ENCODE measurements around the gene EVC. TPM values are rescaled to one million over a fixed set of nuclear protein-coding genes. Genes with fewer than 3 reads are reported as not detected.

Gene EVC
- total and polyA plus RNA-seq, 2 of the 4 experiments (the other 2 are of a cell fraction), result 16.8 to 18.9 TPM

GRCh38 chr4:5816851-5817375, 105.9 kb downstream of the EVC start:
- peaks cover 26% of the 10 kb centered on the region for H4K20me1 ChIP-seq (ENCODE audit: insufficient read depth, low read length)
- ATAC-seq (ENCODE audit: low read depth) (no peak), DNase-seq (no peak)
- no TSS peak for BruUV-seq (replicated peaks)
- H2BK120ac ChIP-seq (ENCODE audit: low read depth, low read length), result no peak overlapping the region
- H2BK5ac ChIP-seq (ENCODE audit: low read depth, low read length, poor library complexity, severe bottlenecking), result no peak overlapping the region
- H2AK9ac ChIP-seq (replicated peaks; ENCODE audit: low read depth, low read length, poor library complexity), result no peak overlapping the region
- H2BK15ac ChIP-seq (ENCODE audit: low read depth, low read length), result no peak overlapping the region
- no peak overlapping the region for H2BK20ac ChIP-seq (ENCODE audit: low read depth, low read length)
- TF ChIP-seq MAFK (IDR thresholded peaks at IDR 0.05; ENCODE audit: low read depth, low read length) (no peak), FOS (IDR thresholded peaks at IDR 0.05; ENCODE audit: low read depth, low read length) (no peak), NFE2L2 (IDR thresholded peaks at IDR 0.05; ENCODE audit: low read depth, low read length) (no peak), BHLHE40 (IDR thresholded peaks at IDR 0.05; ENCODE audit: low read depth, low read length) (no peak), RFX5 (IDR thresholded peaks at IDR 0.05; ENCODE audit: low read depth, low read length) (no peak), MXI1 (IDR thresholded peaks at IDR 0.05; ENCODE audit: borderline replicate concordance, low read depth, low read length) (no peak)
- H3K9me1 ChIP-seq (ENCODE audit: insufficient read depth, low read length), result peaks cover 9% of the 10 kb centered on the region; the same call in 1 of the 2 replicates
- no peak overlapping the region for H2AFZ ChIP-seq (replicated peaks; ENCODE audit: low read length, poor library complexity)
- H4K8ac ChIP-seq (ENCODE audit: low read depth in 2 of 2, low read length in 2 of 2), result no peak overlapping the region
- H4K5ac ChIP-seq (ENCODE audit: low read depth, low read length), result no peak overlapping the region
- intact Hi-C loops (cut with micrococcal nuclease) (no loop called here), dilution Hi-C loops (cut with HindIII; ENCODE audit: low sequenced_read_pairs, unreplicated experiment) (no loop called here), in situ Hi-C loops (cut with MboI; ENCODE audit: low sequenced_read_pairs) (no loop called here)
- no peaks in the 10 kb centered on the region for H3K27me3 ChIP-seq (ENCODE audit: control insufficient read depth, insufficient read depth, low read length)
- H3K4me2 ChIP-seq (ENCODE audit: low read depth, low read length), result no peak overlapping the region
- H3K9me3 ChIP-seq (ENCODE audit: control insufficient read depth, insufficient read depth, low read length), result no peaks in the 10 kb centered on the region
- no peak overlapping the region for H3K23ac ChIP-seq (ENCODE audit: low read depth, low read length)
- H3K14ac ChIP-seq (replicated peaks; ENCODE audit: low read depth, low read length), result no peak overlapping the region
- H3K27ac ChIP-seq (ENCODE audit: insufficient read depth, low read length), result no peak overlapping the region
- H3K4ac ChIP-seq (ENCODE audit: low read depth, low read length), result no peak overlapping the region
- no peak overlapping the region for H4K91ac ChIP-seq (ENCODE audit: insufficient read depth, low read depth, low read length)
- no peak overlapping the region for H2AK5ac ChIP-seq (ENCODE audit: low read depth, low read length)
- no peak overlapping the region for H3K56ac ChIP-seq (ENCODE audit: extremely low read depth, insufficient read depth, low read length)
- peaks cover 3 to 37% of the 10 kb centered on the region in 2 experiments; a peak in 3 of 4 replicates for H3K79me1 ChIP-seq (ENCODE audit: low read depth in 1 of 2, low read length in 2 of 2)
- ChIA-PET CTCF (no interaction called here), POLR2A (ENCODE audit: unreplicated experiment) (no interaction called here)
- WGBS, 2 experiments (ENCODE audit: extremely low coverage in 2 of 2, insufficient read length in 1 of 2), result 91% methylated on average over 6 of the region's 12 CpGs; no CpG with 5 or more reads in 1 of the 2 experiments
- no peak overlapping the region for H3K18ac ChIP-seq (ENCODE audit: low read depth, low read length)
- no peak overlapping the region for H3K9ac ChIP-seq (ENCODE audit: low read depth, low read length)
- H3K4me1 ChIP-seq (ENCODE audit: control insufficient read depth, insufficient read depth, low read length), result no peaks in the 10 kb centered on the region
- H3K36me3 ChIP-seq (ENCODE audit: control insufficient read depth, insufficient read depth, low read length), result peaks cover 69% of the 10 kb centered on the region
- H3K4me3 ChIP-seq (ENCODE audit: insufficient read depth, low read depth, low read length), result no peak overlapping the region

All from IMR-90 (cell line).